NCI-H345 (cell line): Measurements from ENCODE around the gene HSF5.
"Not testable (repeated sequence)": the region's sequence is repeated elsewhere in the genome, so short reads cannot be mapped to it uniquely, and the experiment has no call there.

Experiments
- DNase-seq: peaks from one replicate; lab custom pipeline; 2025; lab: John Stamatoyannopoulos, UW

The HSF5 gene

GRCh38 chr17:58516644-58517377 is 28.6 kb upstream of the HSF5 start:
- no peak for DNase-seq

GRCh38 chr17:58515286-58515685 is 27.1 kb upstream of the HSF5 start:
- DNase-seq, result no peak

GRCh38 chr17:58514770-58515157 is 26.6 kb upstream of the HSF5 start:
- no peak for DNase-seq

- DNase-seq, result peak; percentile 90
Measured at GRCh38 chr17:58513965-58514769, 26.0 kb upstream of the HSF5 start, which contains the start of gene MTMR4. Gene MTMR4, minus strand, starts transcription at chr17:58514638. Its CDS starts 231 bp downstream, at chr17:58514407.

- no peak for DNase-seq
Measured at GRCh38 chr17:58513267-58513964, 25.2 kb upstream of the HSF5 start.

- no peak for DNase-seq
Measured at GRCh38 chr17:58510075-58510474, 21.9 kb upstream of the HSF5 start.

GRCh38 chr17:58508341-58509067 is 20.3 kb upstream of the HSF5 start:
- DNase-seq, result no peak

- DNase-seq, result no peak
Measured at GRCh38 chr17:58507123-58507634, 19.0 kb upstream of the HSF5 start.

- DNase-seq, result no peak
Measured at GRCh38 chr17:58506354-58507080, 18.3 kb upstream of the HSF5 start.

GRCh38 chr17:58504826-58505351 is 16.7 kb upstream of the HSF5 start:
- no peak for DNase-seq

- DNase-seq, result no peak
Measured at GRCh38 chr17:58503866-58504265, 15.7 kb upstream of the HSF5 start.

GRCh38 chr17:58503134-58503533 is 14.9 kb upstream of the HSF5 start:
- DNase-seq, result not testable (repeated sequence)

- DNase-seq, result no peak
Measured at GRCh38 chr17:58501451-58501850, 13.2 kb upstream of the HSF5 start.

- no peak for DNase-seq
Measured at GRCh38 chr17:58498177-58498828, 10.1 kb upstream of the HSF5 start.

- no peak for DNase-seq
Measured at GRCh38 chr17:58493506-58493905, 5.3 kb upstream of the HSF5 start.

GRCh38 chr17:58492238-58493121 is 4.3 kb upstream of the HSF5 start:
- DNase-seq, result no peak

- no peak for DNase-seq
Measured at GRCh38 chr17:58491510-58492045, 3.4 kb upstream of the HSF5 start.

GRCh38 chr17:58488428-58488890 is 251 bp upstream of the HSF5 start:
- DNase-seq, result no peak

- DNase-seq, result no peak
Measured at GRCh38 chr17:58484600-58484999, 3.6 kb downstream of the HSF5 start.
